ENCODE data around the gene ARAP2.

Gene ARAP2

GRCh38 chr4:36172656-36173055 lies 71.7 kb downstream of the ARAP2 start:
- TF ChIP-seq TAF1 (IDR thresholded peaks at IDR 0.05; ENCODE audit: borderline replicate concordance, insufficient read depth, low read length) (no peak), FOXP2 (optimal IDR thresholded peaks at IDR 0.05; ENCODE audit: borderline replicate concordance, extremely low read depth, extremely low read length, insufficient read depth) (no peak), REST (IDR thresholded peaks at IDR 0.05; ENCODE audit: insufficient read depth in 1 of 2, low read depth in 2 of 2, low read length in 2 of 2) (no peak), SIN3A (IDR thresholded peaks at IDR 0.05; ENCODE audit: borderline replicate concordance, insufficient read depth, low read length) (no peak), POLR2AphosphoS5 (IDR thresholded peaks at IDR 0.05; ENCODE audit: low read depth, low read length) (no peak)

DNA sequence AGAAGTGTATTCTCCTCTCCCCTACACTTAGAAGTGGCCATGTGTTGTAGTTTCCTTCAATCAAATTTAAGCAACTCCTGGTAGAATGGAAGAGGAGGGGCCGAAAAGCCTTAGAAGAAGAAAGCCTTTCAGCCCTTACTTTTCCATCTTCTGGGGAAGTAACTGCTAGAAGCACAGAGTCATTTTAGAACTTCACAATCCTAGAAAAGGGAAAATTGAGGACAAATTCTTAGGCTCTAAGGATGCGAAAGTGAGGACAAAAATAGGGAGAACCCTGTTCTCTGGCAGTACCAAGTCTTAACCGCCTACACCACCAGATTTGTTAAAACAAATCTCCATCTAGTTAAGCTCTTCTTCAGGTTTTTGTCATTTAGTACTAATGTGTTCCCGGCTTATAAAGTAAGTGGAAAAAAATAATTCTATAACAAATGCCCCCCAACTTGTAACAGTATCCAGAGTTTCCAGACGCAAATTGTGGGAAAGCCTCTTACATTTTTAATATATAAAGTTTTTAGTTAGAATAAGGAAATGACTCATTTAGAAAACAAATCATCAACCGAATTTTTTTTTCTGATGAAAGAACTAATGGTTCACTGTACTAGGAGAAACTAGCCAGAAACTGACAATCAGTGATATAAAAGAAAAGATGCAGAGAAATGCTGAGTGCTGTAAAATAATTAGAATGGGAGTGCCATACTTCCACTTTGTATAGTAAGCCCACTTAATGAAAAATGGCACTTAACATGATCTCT lies 76.0 kb downstream of the ARAP2 start:
- TF ChIP-seq TAF1 (IDR thresholded peaks at IDR 0.05; ENCODE audit: borderline replicate concordance, insufficient read depth, low read length) (no peak), REST (IDR thresholded peaks at IDR 0.05; ENCODE audit: insufficient read depth in 1 of 2, low read depth in 2 of 2, low read length in 2 of 2) (no peak), FOXP2 (optimal IDR thresholded peaks at IDR 0.05; ENCODE audit: borderline replicate concordance, extremely low read depth, extremely low read length, insufficient read depth) (no peak), SIN3A (IDR thresholded peaks at IDR 0.05; ENCODE audit: borderline replicate concordance, insufficient read depth, low read length) (no peak), POLR2AphosphoS5 (IDR thresholded peaks at IDR 0.05; ENCODE audit: low read depth, low read length) (no peak)

- TF ChIP-seq POLR2AphosphoS5 (IDR thresholded peaks at IDR 0.05; ENCODE audit: low read depth, low read length) (no peak), REST (IDR thresholded peaks at IDR 0.05; ENCODE audit: insufficient read depth in 1 of 2, low read depth in 2 of 2, low read length in 2 of 2) (no peak), TAF1 (IDR thresholded peaks at IDR 0.05; ENCODE audit: borderline replicate concordance, insufficient read depth, low read length) (no peak), FOXP2 (optimal IDR thresholded peaks at IDR 0.05; ENCODE audit: borderline replicate concordance, extremely low read depth, extremely low read length, insufficient read depth) (no peak), SIN3A (IDR thresholded peaks at IDR 0.05; ENCODE audit: borderline replicate concordance, insufficient read depth, low read length) (no peak)
Observed at GRCh38 chr4:36165631-36166005, 78.7 kb downstream of the ARAP2 start.

GRCh38 chr4:36164900-36165630 lies 79.2 kb downstream of the ARAP2 start:
- TF ChIP-seq REST (IDR thresholded peaks at IDR 0.05; ENCODE audit: insufficient read depth in 1 of 2, low read depth in 2 of 2, low read length in 2 of 2) (no peak), FOXP2 (optimal IDR thresholded peaks at IDR 0.05; ENCODE audit: borderline replicate concordance, extremely low read depth, extremely low read length, insufficient read depth) (no peak), POLR2AphosphoS5 (IDR thresholded peaks at IDR 0.05; ENCODE audit: low read depth, low read length) (no peak), TAF1 (IDR thresholded peaks at IDR 0.05; ENCODE audit: borderline replicate concordance, insufficient read depth, low read length) (no peak), SIN3A (IDR thresholded peaks at IDR 0.05; ENCODE audit: borderline replicate concordance, insufficient read depth, low read length) (no peak)

Data from PFSK-1 (cell line).